Breast epithelium (tissue), 4 donors: Measurements from ENCODE around the gene PLEKHM2. TPM values are rescaled to one million over a fixed set of nuclear protein-coding genes. Genes with fewer than 3 reads are reported as not detected.

Experiments
- DNase-seq, 2 donors: peaks; one replicate each; pipeline ENCODE4 v3.0.0-alpha.2; 2019; ENCODE audit warnings: low spot score in 2 of 2
- H3K27ac ChIP-seq, 2 donors: fragments of 200-600 bp; sonication (generic) in 1 of 2; one replicate each; pipeline ENCODE4 v1.5.1; 2016 to 2019; ENCODE audit warnings: mild to moderate bottlenecking in 1 of 2
- H3K27me3 ChIP-seq, 2 donors: fragments of 200-600 bp; sonication (generic) in 1 of 2; one replicate each; pipeline versions ENCODE4 v1.5.1 to v1.6.0; 2017 to 2019; ENCODE audit warnings: control low read depth in 1 of 2, mild to moderate bottlenecking in 1 of 2
- H3K36me3 ChIP-seq: fragments of 200-600 bp; one replicate; pipeline ENCODE4 v1.5.1; 2019
- H3K4me1 ChIP-seq, 2 donors: fragments of 200-600 bp; sonication (generic); one replicate each; pipeline ENCODE4 v1.5.1; 2016 to 2019; ENCODE audit warnings: control low read depth in 1 of 2
- H3K4me3 ChIP-seq, 3 donors: fragments of 200-600 bp; sonication (generic); 1 replicate in 2 of 3; 2 replicates in 1 of 3; pipeline ENCODE4 v1.5.1; 2016 to 2019; ENCODE audit warnings: mild to moderate bottlenecking in 3 of 3, moderate library complexity in 2 of 3
- H3K9me3 ChIP-seq, 2 donors: fragments of 200-600 bp; sonication (generic) in 1 of 2; one replicate each; pipeline ENCODE4 v1.5.1; 2016 to 2019; ENCODE audit warnings: control low read depth in 1 of 2
- CTCF ChIP-seq, 3 donors: fragments of 450-650 bp; IDR thresholded peaks; one replicate each; pipeline ENCODE4 v1.5.1; 2016 to 2017; ENCODE audit warnings: antibody characterized with exemption in 3 of 3, mild to moderate bottlenecking in 3 of 3, moderate library complexity in 3 of 3
- POLR2A ChIP-seq: fragments of 450-650 bp; IDR thresholded peaks from one replicate; pipeline ENCODE4 v1.6.1; 2016; ENCODE audit warnings: antibody characterized with exemption, mild to moderate bottlenecking, moderate library complexity
- POLR2AphosphoS5 ChIP-seq, 3 donors: sonication (generic); formaldehyde crosslinking; IDR thresholded peaks; one replicate each; pipeline ENCODE4 v1.6.1; 2017; ENCODE audit warnings: antibody characterized with exemption in 3 of 3
- intact Hi-C: fragments of 100-400 bp; cut with DNase I; formaldehyde crosslinking; loops from one replicate; pipeline ENCODE4 v1.15.1; 2023; ENCODE audit warnings: low total_unique reads
- total RNA-seq, 3 donors: library from RNA; depleted of rRNA; stranded (reverse); fragments of >200 nt; gene quantifications; one replicate each; pipeline ENCODE4 v1.1.0, GENCODE V29; 2016

Gene PLEKHM2
- total RNA-seq, 3 donors from 2014 or later, result 29.7 to 56.5 (median 41.6) TPM

GRCh38 chr1:15676010-15676409 is 8.1 kb upstream of the PLEKHM2 start:
- H3K4me3 ChIP-seq, result no peak overlapping the region
- no peak overlapping the region for H3K27ac ChIP-seq
- no peak for DNase-seq
- H3K9me3 ChIP-seq, result no peaks in the 10 kb centered on the region
- H3K36me3 ChIP-seq, result no peaks in the 10 kb centered on the region
- intact Hi-C loops, result no loop called here
- TF ChIP-seq CTCF (IDR thresholded peaks at IDR 0.05), result no peak
- H3K4me1 ChIP-seq, result peaks cover 0 to 3% of the 10 kb centered on the region in 2 donors
- H3K27me3 ChIP-seq, result no peaks in the 10 kb centered on the region

DNA sequence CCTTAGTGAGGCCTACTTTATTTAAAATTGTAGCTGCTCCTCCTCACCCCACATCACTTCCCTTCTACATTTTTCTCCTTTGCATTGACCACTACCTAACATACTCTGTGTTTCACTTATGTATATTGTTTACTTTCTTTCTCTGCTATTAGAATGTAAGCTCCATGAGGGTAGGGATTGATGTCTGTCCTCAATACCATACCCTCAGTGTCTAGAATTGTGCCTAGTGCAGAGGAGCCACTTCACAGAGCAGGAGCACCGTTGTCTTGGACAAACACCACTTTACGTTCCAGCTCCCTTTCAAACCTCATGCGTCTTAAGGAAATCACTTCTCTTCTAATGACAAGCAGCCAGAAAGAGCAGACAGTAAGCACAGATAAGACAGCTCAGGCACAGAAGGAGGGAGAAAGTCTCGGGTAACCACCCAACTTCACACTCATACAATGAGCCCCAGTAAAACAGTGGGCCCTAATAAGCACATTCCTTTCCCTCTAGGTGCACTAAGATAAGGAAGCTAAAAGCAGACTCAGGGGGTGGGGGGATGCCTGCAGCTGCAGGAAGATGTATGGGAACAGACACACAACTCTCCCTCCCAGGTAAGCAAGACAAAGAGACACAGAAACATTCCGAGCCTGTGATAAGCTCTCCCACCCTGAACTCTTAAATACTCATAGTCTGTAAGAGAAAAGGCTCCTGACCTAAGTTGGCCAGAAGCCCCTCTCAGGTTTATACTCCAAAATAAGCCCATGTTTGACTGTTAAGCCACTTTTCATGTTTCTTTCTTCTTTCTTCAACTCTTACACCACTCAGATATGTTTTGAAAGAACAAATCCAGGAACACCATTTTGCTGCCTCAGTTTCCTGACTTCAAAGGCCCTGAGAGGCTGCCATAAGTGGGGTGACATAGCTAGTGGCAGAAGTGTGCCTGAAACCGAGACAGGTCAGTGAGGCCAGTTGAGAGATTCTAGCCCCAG is 7.1 kb upstream of the PLEKHM2 start:
- intact Hi-C loops, result no loop called here

GRCh38 chr1:15678578-15678977 is 5.5 kb upstream of the PLEKHM2 start:
- Histone ChIP-seq H3K9me3 (no peaks in the 10 kb centered on the region), H3K4me1 (peaks cover 0 to 3% of the 10 kb centered on the region in 2 donors), H3K27ac (no peak overlapping the region), H3K4me3 (no peak overlapping the region), H3K27me3 (no peaks in the 10 kb centered on the region), H3K36me3 (no peaks in the 10 kb centered on the region)
- TF ChIP-seq POLR2A (no peak), CTCF (IDR thresholded peaks at IDR 0.05) (no peak), POLR2AphosphoS5 (IDR thresholded peaks at IDR 0.05) (no peak)
- no peak for DNase-seq
- intact Hi-C loops, result no loop called here

More for the DNA sequence above, 7.1 kb upstream of the PLEKHM2 start:
- TF ChIP-seq POLR2A (no peak), CTCF (IDR thresholded peaks at IDR 0.05) (no peak), POLR2AphosphoS5 (IDR thresholded peaks at IDR 0.05) (no peak)
- DNase-seq, result no peak
- H3K36me3 ChIP-seq, result no peaks in the 10 kb centered on the region
- H3K27me3 ChIP-seq, result no peaks in the 10 kb centered on the region
- no peaks in the 10 kb centered on the region for H3K9me3 ChIP-seq
- H3K4me1 ChIP-seq, result peaks cover 0 to 3% of the 10 kb centered on the region in 2 donors
- no peak overlapping the region for H3K27ac ChIP-seq
- no peak overlapping the region for H3K4me3 ChIP-seq

- intact Hi-C loops, result no loop called here
- no peak for TF ChIP-seq CTCF (IDR thresholded peaks at IDR 0.05)
- TF ChIP-seq POLR2AphosphoS5 (IDR thresholded peaks at IDR 0.05), result no peak
- TF ChIP-seq POLR2A, result no peak
These were observed 4.0 kb upstream of the PLEKHM2 start for GRCh38 chr1:15680131-15680530.

More at GRCh38 chr1:15680131-15680530, 4.0 kb upstream of the PLEKHM2 start:
- H3K4me3 ChIP-seq, result no peak overlapping the region
- DNase-seq, result no peak
- no peaks in the 10 kb centered on the region for H3K27me3 ChIP-seq
- H3K4me1 ChIP-seq, result peaks cover 0 to 3% of the 10 kb centered on the region in 2 donors
- no peaks in the 10 kb centered on the region for H3K36me3 ChIP-seq
- H3K9me3 ChIP-seq, result no peaks in the 10 kb centered on the region
- peak overlapping the region; percentile 79 to 86 for H3K27ac ChIP-seq
